ENCODE measurements around the gene TANGO6.

DNA sequence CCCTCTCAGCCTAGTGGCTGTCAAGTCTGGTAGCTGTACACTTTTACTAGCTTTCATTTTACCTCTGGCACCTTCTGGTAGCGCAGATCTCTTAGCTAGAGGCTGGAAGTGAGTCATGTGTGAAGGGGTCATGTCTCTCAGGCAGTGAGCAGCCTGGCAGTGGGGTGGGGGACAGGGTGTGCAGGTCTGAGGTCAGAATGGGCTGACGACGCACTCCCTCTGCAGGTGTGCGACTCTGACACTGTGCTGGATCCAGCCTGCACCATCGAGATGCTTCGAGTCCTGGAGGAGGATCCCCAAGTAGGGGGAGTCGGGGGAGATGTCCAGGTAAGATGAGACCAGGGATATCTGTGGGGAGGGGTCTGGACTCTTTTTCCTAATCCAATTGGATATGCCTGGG, 269.9 kb downstream of the TANGO6 start:
- TF ChIP-seq, protein P1, sequence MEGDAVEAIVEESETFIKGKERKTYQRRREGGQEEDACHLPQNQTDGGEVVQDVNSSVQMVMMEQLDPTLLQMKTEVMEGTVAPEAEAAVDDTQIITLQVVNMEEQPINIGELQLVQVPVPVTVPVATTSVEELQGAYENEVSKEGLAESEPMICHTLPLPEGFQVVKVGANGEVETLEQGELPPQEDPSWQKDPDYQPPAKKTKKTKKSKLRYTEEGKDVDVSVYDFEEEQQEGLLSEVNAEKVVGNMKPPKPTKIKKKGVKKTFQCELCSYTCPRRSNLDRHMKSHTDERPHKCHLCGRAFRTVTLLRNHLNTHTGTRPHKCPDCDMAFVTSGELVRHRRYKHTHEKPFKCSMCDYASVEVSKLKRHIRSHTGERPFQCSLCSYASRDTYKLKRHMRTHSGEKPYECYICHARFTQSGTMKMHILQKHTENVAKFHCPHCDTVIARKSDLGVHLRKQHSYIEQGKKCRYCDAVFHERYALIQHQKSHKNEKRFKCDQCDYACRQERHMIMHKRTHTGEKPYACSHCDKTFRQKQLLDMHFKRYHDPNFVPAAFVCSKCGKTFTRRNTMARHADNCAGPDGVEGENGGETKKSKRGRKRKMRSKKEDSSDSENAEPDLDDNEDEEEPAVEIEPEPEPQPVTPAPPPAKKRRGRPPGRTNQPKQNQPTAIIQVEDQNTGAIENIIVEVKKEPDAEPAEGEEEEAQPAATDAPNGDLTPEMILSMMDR (IDR thresholded peaks at IDR 0.05; ENCODE audit: control extremely low read depth in 1 of 3, insufficient read depth in 1 of 3, low read depth in 1 of 3, low read length in 3 of 3): no peak
- no peak for TF ChIP-seq HDAC6 (IDR thresholded peaks at IDR 0.05; ENCODE audit: low read depth, low read length)
- TF ChIP-seq POLR2A (IDR thresholded peaks at IDR 0.05; ENCODE audit: control extremely low read depth in 1 of 2, low read depth in 2 of 2, low read length in 2 of 2): no peak
- TF ChIP-seq SUZ12 (IDR thresholded peaks at IDR 0.05; ENCODE audit: low read length): no peak
- no peak for TF ChIP-seq CHD2 (IDR thresholded peaks at IDR 0.05; ENCODE audit: low read length)
- no peak for TF ChIP-seq RFX5 (IDR thresholded peaks at IDR 0.05; ENCODE audit: borderline replicate concordance, low read depth, low read length)
- TF ChIP-seq GABPA (IDR thresholded peaks at IDR 0.05; ENCODE audit: borderline replicate concordance, insufficient read depth, low read length): no peak
- TF ChIP-seq YY1 (IDR thresholded peaks at IDR 0.05; ENCODE audit: low read depth, low read length): no peak
- no peak for TF ChIP-seq RAD21 (IDR thresholded peaks at IDR 0.05 in 1 of 2, conservative IDR thresholded peaks at IDR 0.05 in 1 of 2; ENCODE audit: low read depth in 2 of 2, low read length in 2 of 2)
- TF ChIP-seq, protein P2, sequence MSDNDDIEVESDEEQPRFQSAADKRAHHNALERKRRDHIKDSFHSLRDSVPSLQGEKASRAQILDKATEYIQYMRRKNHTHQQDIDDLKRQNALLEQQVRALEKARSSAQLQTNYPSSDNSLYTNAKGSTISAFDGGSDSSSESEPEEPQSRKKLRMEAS (IDR thresholded peaks at IDR 0.05): no peak
- no peak for TF ChIP-seq PHF8 (conservative IDR thresholded peaks at IDR 0.05; ENCODE audit: low read depth, low read length)
- no peak for TF ChIP-seq EP300 (IDR thresholded peaks at IDR 0.05; ENCODE audit: borderline replicate concordance in 1 of 2, low read depth in 2 of 2, low read length in 2 of 2)
- no peak for TF ChIP-seq NRF1 (IDR thresholded peaks at IDR 0.05; ENCODE audit: low read depth, low read length)
- TF ChIP-seq, protein P3, sequence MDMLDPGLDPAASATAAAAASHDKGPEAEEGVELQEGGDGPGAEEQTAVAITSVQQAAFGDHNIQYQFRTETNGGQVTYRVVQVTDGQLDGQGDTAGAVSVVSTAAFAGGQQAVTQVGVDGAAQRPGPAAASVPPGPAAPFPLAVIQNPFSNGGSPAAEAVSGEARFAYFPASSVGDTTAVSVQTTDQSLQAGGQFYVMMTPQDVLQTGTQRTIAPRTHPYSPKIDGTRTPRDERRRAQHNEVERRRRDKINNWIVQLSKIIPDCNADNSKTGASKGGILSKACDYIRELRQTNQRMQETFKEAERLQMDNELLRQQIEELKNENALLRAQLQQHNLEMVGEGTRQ (IDR thresholded peaks at IDR 0.05; ENCODE audit: low read length): no peak
